ENCODE measurements around the gene B4GALT2. TPM values are rescaled to one million over a fixed set of nuclear protein-coding genes. Genes with fewer than 3 reads are reported as not detected.

B4GALT2 gene
- total RNA-seq, 1 experiment from 2014 or later = 76.8 TPM

DNA sequence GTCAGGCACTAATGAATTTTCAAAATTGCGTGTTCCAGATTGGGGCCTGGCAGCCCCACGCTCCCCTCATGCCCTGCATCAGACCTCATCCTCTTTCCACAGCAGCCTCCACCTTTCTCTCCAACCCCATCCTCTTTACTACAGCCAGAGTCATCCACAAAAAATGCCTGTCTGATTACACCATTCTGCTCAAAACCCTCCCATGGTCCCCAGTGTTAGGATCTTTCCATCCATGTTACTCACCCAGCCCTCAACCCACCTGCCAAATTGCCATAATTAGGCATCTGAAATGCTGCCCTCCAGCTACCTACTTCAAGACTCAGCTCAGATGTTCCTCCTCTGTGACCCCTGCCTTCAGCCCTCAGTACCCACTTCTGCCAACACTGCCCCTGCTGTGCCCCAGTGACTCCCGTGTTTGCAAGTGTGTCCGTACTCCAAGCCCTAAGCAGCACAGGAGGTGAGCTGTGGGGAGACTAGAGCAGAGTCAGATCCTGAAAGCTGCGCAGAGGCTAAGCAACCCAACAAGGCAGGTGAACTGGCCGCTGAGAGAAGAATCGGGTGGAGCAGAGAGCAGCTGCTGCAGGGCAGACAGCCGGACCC is 46.1 kb upstream of the B4GALT2 start:
- BruUV-seq (replicated peaks) = TSS peak; percentile 54
- Histone ChIP-seq H3K27ac (ENCODE audit: low read depth, low read length) (peak overlapping the region; percentile 71), H4K20me1 (ENCODE audit: insufficient read depth) (no peaks in the 10 kb centered on the region), H3K4me3 (replicated peaks in 1 of 2; ENCODE audit: low read depth in 1 of 2, low read length in 2 of 2) (peak overlapping the region; percentile 75 to 77), H3K4me1 (ENCODE audit: control insufficient read depth in 1 of 2, insufficient read depth in 2 of 2, low read length in 2 of 2) (peaks cover 37 to 78% of the 10 kb centered on the region in 2 experiments), H3K9me2 (ENCODE audit: insufficient read depth) (no peaks in the 10 kb centered on the region), H3K4me2 (ENCODE audit: low read length) (peak overlapping the region; percentile 92), H3K36me3 (ENCODE audit: control insufficient read depth in 1 of 2, insufficient read depth in 2 of 2, low read length in 2 of 2) (0 out of 4 replicates have a peak, but pooled peaks cover 0 to 10% of the 10 kb centered on the region in 2 experiments), H3K27me3 (ENCODE audit: insufficient read depth, low read length) (no peaks in the 10 kb centered on the region), H3K9me3 (ENCODE audit: control insufficient read depth in 1 of 2, insufficient read depth in 1 of 2, low read depth in 1 of 2, low read length in 2 of 2) (no peaks in the 10 kb centered on the region), H3K79me2 (ENCODE audit: insufficient read depth, low read length) (peaks cover 9% of the 10 kb centered on the region; the same call in 1 of the 2 replicates), H3K9ac (ENCODE audit: low read length) (peak overlapping the region; percentile 80), H2AFZ (ENCODE audit: low read depth, low read length, poor library complexity, severe bottlenecking) (no peak overlapping the region)
- peak; percentile 0; the same call in 1 of the 2 replicates for ATAC-seq
- CTCF ChIA-PET = interaction anchor here (0.7 to 12.2 kb wide), 8 partner anchors 13 to 403 kb away, joined by 4 to 479 read pairs (median 16); partner anchors contain the start of genes IPO13 and PTPRF
- POLR2A ChIA-PET = interaction anchor here (1.3 to 2.7 kb wide), 5 partner anchors 12 to 283 kb away, joined by 3 to 45 read pairs (median 3); partner anchors contain the start of genes KDM4A and ST3GAL3
- RAD21 ChIA-PET (ENCODE audit: low non-redundant PET in 1 of 2, low total read pairs in 2 of 2, uncharacterized antibody in 2 of 2, unreplicated experiment in 2 of 2) = interaction anchor here (0.5 to 3.6 kb wide), 3 partner anchors 75 to 168 kb away, joined by 3 to 109 read pairs (median 85); no protein-coding TSS in a partner anchor
- intact Hi-C loops (cut with micrococcal nuclease) = loop anchor here (5.0 kb wide), 3 partner anchors 96 to 406 kb away; no protein-coding TSS in a partner anchor
- no peak for TF ChIP-seq ELF1 (IDR thresholded peaks at IDR 0.05; ENCODE audit: borderline replicate concordance, low read depth)
- no peak for TF ChIP-seq REST (IDR thresholded peaks at IDR 0.05; ENCODE audit: low read depth)
- TF ChIP-seq, protein P1, sequence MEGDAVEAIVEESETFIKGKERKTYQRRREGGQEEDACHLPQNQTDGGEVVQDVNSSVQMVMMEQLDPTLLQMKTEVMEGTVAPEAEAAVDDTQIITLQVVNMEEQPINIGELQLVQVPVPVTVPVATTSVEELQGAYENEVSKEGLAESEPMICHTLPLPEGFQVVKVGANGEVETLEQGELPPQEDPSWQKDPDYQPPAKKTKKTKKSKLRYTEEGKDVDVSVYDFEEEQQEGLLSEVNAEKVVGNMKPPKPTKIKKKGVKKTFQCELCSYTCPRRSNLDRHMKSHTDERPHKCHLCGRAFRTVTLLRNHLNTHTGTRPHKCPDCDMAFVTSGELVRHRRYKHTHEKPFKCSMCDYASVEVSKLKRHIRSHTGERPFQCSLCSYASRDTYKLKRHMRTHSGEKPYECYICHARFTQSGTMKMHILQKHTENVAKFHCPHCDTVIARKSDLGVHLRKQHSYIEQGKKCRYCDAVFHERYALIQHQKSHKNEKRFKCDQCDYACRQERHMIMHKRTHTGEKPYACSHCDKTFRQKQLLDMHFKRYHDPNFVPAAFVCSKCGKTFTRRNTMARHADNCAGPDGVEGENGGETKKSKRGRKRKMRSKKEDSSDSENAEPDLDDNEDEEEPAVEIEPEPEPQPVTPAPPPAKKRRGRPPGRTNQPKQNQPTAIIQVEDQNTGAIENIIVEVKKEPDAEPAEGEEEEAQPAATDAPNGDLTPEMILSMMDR (IDR thresholded peaks at IDR 0.05 in 2 of 3, conservative IDR thresholded peaks at IDR 0.05 in 1 of 3; ENCODE audit: borderline replicate concordance in 1 of 3, insufficient read depth in 1 of 3, low read depth in 2 of 3, low read length in 2 of 3) = no peak
- TF ChIP-seq EZH2 (IDR thresholded peaks at IDR 0.05) = no peak
- no peak for TF ChIP-seq ZFX (IDR thresholded peaks at IDR 0.05)
- no peak for TF ChIP-seq CEBPB (IDR thresholded peaks at IDR 0.05; ENCODE audit: low read depth)
- no peak for TF ChIP-seq SIN3A (IDR thresholded peaks at IDR 0.05; ENCODE audit: low read depth)
- TF ChIP-seq ATF3 (IDR thresholded peaks at IDR 0.05) = no peak
- TF ChIP-seq ZBTB33 (IDR thresholded peaks at IDR 0.05; ENCODE audit: extremely low read depth, insufficient replicate concordance, low read length) = no peak
- TF ChIP-seq ZNF274 (IDR thresholded peaks at IDR 0.05; ENCODE audit: low read depth, low read length) = no peak
- TF ChIP-seq TCF7L2 (IDR thresholded peaks at IDR 0.05; ENCODE audit: borderline replicate concordance, extremely low read depth, insufficient read depth, insufficient read length) = no peak
- TF ChIP-seq POLR2AphosphoS5 (IDR thresholded peaks at IDR 0.05; ENCODE audit: low read depth, low read length) = no peak
- no peak for TF ChIP-seq SRF (IDR thresholded peaks at IDR 0.05; ENCODE audit: low read depth)
- no peak for TF ChIP-seq JUND (IDR thresholded peaks at IDR 0.05)
- no peak for TF ChIP-seq MAX (IDR thresholded peaks at IDR 0.05)
- TF ChIP-seq YY1 (IDR thresholded peaks at IDR 0.05; ENCODE audit: extremely low read depth, insufficient replicate concordance, low read depth, low read length) = no peak
- TF ChIP-seq FOSL1 (IDR thresholded peaks at IDR 0.05; ENCODE audit: low read depth) = no peak
- TF ChIP-seq CBX3 (IDR thresholded peaks at IDR 0.05; ENCODE audit: low read depth) = no peak
- no peak for DNase-seq (ENCODE audit: low read depth, low spot score)

Measured in HCT116 (cell line).